Transverse colon (tissue), 4 donors: Measurements from ENCODE around the gene KREMEN1. TPM values are rescaled to one million over a fixed set of nuclear protein-coding genes. Genes with fewer than 3 reads are reported as not detected.

Experiments
- DNase-seq: peaks from one replicate; pipeline ENCODE4 v3.0.0-alpha.2; 2019
- H3K27ac ChIP-seq, 4 donors: fragments of 200-600 bp; sonication (generic); 2 replicates each; pipeline ENCODE4 v1.5.1; 2016 to 2018; ENCODE audit warnings: inconsistent platforms in 4 of 4
- H3K27me3 ChIP-seq: fragments of 200-600 bp; sonication (generic); 2 replicates; pipeline ENCODE4 v1.5.1; 2017; ENCODE audit warnings: inconsistent platforms
- H3K36me3 ChIP-seq, 4 donors: fragments of 200-600 bp; sonication (generic); 2 replicates each; pipeline ENCODE4 v1.5.1; 2017 to 2019; ENCODE audit warnings: inconsistent platforms in 4 of 4
- H3K4me1 ChIP-seq, 4 donors: fragments of 200-600 bp; sonication (generic); 2 replicates each; pipeline ENCODE4 v1.5.1; 2017 to 2020; ENCODE audit warnings: inconsistent platforms in 4 of 4
- H3K4me3 ChIP-seq, 4 donors: fragments of 200-600 bp; sonication (generic); 1 replicate in 1 of 4; 2 replicates in 3 of 4; pipeline versions ENCODE4 v1.5.1 to v1.6.1; 2017 to 2019; ENCODE audit warnings: inconsistent platforms in 4 of 4
- H3K9me3 ChIP-seq, 2 donors: fragments of 200-600 bp; sonication (generic); 2 replicates each; pipeline ENCODE4 v1.5.1; 2017 to 2019; ENCODE audit warnings: inconsistent platforms in 2 of 2
- CTCF ChIP-seq, 5 experiments: fragments of 200-600 bp in 3 of 5; fragments of 450-650 bp in 2 of 5; sonication (generic) in 3 of 5; IDR thresholded peaks; 1 replicate in 2 of 5; 2 replicates in 3 of 5; pipeline ENCODE4 v1.5.1; 2016 to 2017; ENCODE audit warnings: antibody characterized with exemption in 5 of 5, inconsistent platforms in 3 of 5, mild to moderate bottlenecking in 2 of 5, moderate library complexity in 1 of 5
- EP300 ChIP-seq: sonication (generic); formaldehyde crosslinking; IDR thresholded peaks from one replicate; pipeline ENCODE4 v1.6.1; 2017; ENCODE audit warnings: antibody characterized with exemption, low read depth
- POLR2A ChIP-seq: fragments of 450-650 bp; IDR thresholded peaks from one replicate; pipeline ENCODE4 v1.6.1; 2016; ENCODE audit warnings: antibody characterized with exemption, mild to moderate bottlenecking, moderate library complexity
- POLR2AphosphoS5 ChIP-seq, 3 donors: sonication (generic); formaldehyde crosslinking; IDR thresholded peaks; one replicate each; pipeline ENCODE4 v1.6.1; 2016; ENCODE audit warnings: antibody characterized with exemption in 3 of 3
- WGBS, 2 donors: methylation state at CpG; one replicate each; pipeline ENCODE4 v1.1.5; 2018; ENCODE audit warnings: low coverage in 1 of 2; 5-methylcytosine and 5-hydroxymethylcytosine counted together
- in situ Hi-C, 4 donors: fragments of 200-750 bp; cut with MboI; loops; one replicate each; pipeline versions ENCODE4 v1.15.0 to v1.15.1; 2017; ENCODE audit warnings: low sequenced_read_pairs in 3 of 4, low pct_ligation_motif_present in 1 of 4, low pct_unique_long_range_greater_than_20kb in 1 of 4
- intact Hi-C: fragments of 100-400 bp; cut with DNase I; formaldehyde crosslinking; loops from one replicate; pipeline ENCODE4 v1.15.1; 2023; ENCODE audit warnings: low total_unique reads
- total RNA-seq, 4 donors: library from RNA; depleted of rRNA; stranded (reverse); fragments of >200 nt; gene quantifications; one replicate each; pipeline ENCODE4 v1.1.0, GENCODE V29; 2016

KREMEN1 gene
- total RNA-seq, 4 donors from 2014 or later = 5.2 to 39.2 (median 20.1) TPM

GRCh38 chr22:29095459-29095858 lies 22.6 kb downstream of the KREMEN1 start:
- WGBS, 2 donors = 73% methylated on average over 2 of the region's 2 CpGs; no CpG with 5 or more reads in 1 of the 2 donors

DNA sequence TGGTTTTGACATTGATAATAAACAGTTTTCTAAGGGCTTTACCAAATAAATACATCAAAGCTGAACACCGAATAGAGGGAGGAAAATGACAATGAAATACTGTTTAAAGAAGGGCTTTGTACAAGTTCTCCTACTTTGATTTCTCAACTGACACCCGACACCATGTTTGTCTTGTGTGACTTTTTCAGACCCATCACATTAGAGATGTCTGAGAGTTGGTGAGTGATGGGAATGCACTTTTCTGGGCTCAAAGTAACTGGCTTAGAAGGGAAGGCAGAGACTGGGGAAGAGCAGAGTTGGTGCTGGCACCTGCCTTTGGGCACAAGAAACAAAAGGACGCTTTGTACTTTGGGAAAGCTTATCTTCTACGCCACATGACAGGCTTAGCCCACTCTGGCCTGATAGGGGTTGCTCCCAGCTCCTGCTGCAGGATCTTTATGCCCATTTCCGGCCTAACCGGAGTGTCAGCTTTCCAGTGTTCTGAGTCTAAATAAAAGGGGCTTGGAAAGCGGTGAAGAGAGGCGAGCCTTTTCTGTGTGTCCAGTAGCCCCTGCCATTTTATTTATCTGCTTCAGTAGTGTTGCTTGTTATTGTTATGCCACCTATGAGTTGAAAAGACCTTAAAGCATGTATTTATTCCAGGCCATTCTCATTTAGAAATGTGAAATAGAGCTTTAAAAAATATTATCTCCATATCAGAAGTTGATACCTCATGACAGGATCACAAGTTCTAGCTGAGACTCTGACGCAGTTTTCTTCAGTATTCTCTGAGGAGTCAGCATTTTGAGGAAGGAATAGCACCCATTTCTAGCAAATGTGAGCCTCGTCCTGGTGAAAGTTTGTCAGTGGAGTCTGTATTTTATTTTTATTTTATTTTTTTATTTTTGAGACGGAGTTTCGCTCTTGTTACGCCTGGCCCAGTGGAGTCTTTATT lies 24.2 kb downstream of the KREMEN1 start:
- Histone ChIP-seq H3K36me3 (no peaks in the 10 kb centered on the region), H3K9me3 (no peaks in the 10 kb centered on the region), H3K27ac (no peak overlapping the region), H3K4me1 (peaks cover 0 to 16% (median 7%) of the 10 kb centered on the region in 4 donors), H3K4me3 (no peak overlapping the region), H3K27me3 (no peaks in the 10 kb centered on the region)
- in situ Hi-C loops = no loop called here
- TF ChIP-seq POLR2AphosphoS5 (IDR thresholded peaks at IDR 0.05) (no peak), POLR2A (no peak), EP300 (no peak), CTCF (IDR thresholded peaks at IDR 0.05) (no peak)
- intact Hi-C loops = no loop called here
- WGBS, 2 donors = 63 to 67% methylated on average over 9 to 13 of the region's 13 CpGs
- DNase-seq = no peak

More at GRCh38 chr22:29095459-29095858, 22.6 kb downstream of the KREMEN1 start:
- intact Hi-C loops (no loop called here), in situ Hi-C loops (no loop called here)
- DNase-seq = no peak
- TF ChIP-seq POLR2A = no peak
- no peak for TF ChIP-seq CTCF (IDR thresholded peaks at IDR 0.05)
- TF ChIP-seq POLR2AphosphoS5 (IDR thresholded peaks at IDR 0.05) = no peak
- no peak for TF ChIP-seq EP300
- Histone ChIP-seq H3K4me1 (peaks cover 0 to 19% (median 10%) of the 10 kb centered on the region in 4 donors), H3K27me3 (no peaks in the 10 kb centered on the region), H3K27ac (no peak overlapping the region), H3K4me3 (no peak overlapping the region), H3K9me3 (no peaks in the 10 kb centered on the region), H3K36me3 (no peaks in the 10 kb centered on the region)

DNA sequence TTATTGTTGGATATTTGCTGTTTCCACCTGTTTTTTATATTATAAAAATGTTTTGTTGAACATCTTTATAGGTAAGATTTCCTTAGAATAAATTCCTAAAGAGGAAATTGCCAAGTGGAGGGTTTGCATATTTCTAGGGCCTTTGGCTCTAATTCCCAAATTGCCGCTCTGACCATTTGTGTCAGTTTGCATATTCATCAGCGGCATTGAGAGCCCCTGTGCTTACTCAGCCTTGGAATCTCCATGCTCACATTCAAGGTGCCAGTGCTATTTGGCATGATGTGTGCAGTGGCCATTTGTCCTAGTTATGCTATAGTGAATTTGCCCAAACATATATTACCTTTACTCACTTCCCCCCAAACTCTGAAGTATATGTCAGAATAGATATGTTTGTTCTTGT lies 25.5 kb downstream of the KREMEN1 start:
- DNase-seq = no peak
- H3K36me3 ChIP-seq = no peaks in the 10 kb centered on the region
- H3K27ac ChIP-seq = no peak overlapping the region
- H3K27me3 ChIP-seq = no peaks in the 10 kb centered on the region
- TF ChIP-seq EP300 (no peak), POLR2A (no peak), POLR2AphosphoS5 (IDR thresholded peaks at IDR 0.05) (no peak), CTCF (IDR thresholded peaks at IDR 0.05) (no peak)
- in situ Hi-C loops (no loop called here), intact Hi-C loops (no loop called here)
- no peaks in the 10 kb centered on the region for H3K9me3 ChIP-seq
- 92 to 93% methylated on average over 2 of the region's 2 CpGs for WGBS, 2 donors
- peaks cover 0 to 3% (median under 1%) of the 10 kb centered on the region in 4 donors for H3K4me1 ChIP-seq
- no peak overlapping the region for H3K4me3 ChIP-seq

DNA sequence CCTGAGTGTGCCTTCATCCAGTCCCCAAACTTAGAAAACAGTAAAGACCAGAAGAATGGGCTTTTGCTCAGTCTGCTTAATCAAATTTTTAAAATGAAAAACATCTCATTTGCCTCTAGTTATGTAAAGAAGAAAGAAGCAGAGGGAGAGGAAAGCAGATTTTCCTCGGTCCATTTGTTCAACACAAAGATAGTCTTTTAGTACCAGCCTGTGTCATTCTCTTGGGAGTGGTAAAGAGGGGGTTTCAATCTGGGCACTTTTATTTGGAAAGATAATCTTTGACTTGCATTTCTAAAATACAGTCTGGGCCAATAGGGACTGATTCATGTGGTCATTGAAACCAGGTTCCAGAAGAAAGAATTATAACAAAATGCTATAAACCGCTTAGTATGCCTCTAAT lies 29.5 kb downstream of the KREMEN1 start:
- H3K36me3 ChIP-seq = no peaks in the 10 kb centered on the region
- H3K27me3 ChIP-seq = no peaks in the 10 kb centered on the region
- DNase-seq = no peak
- H3K9me3 ChIP-seq = no peaks in the 10 kb centered on the region
- TF ChIP-seq EP300 = no peak
- H3K27ac ChIP-seq = no peak overlapping the region
- H3K4me3 ChIP-seq = no peak overlapping the region
- WGBS, 2 donors = 87 to 96% methylated on average over 2 of the region's 2 CpGs
- intact Hi-C loops = loop anchor here (5.0 kb wide), 1 partner anchor 1115 kb away; no protein-coding TSS in a partner anchor
- in situ Hi-C loops = no loop called here
- no peaks in the 10 kb centered on the region for H3K4me1 ChIP-seq
